Endothelial cell (in vitro differentiated cells): Measurements from ENCODE around the gene DICER1. TPM values are rescaled to one million over a fixed set of nuclear protein-coding genes. Genes with fewer than 3 reads are reported as not detected.

ENCODE experiments used
- DNase-seq: peaks from one replicate; pipeline ENCODE4 v3.0.0; 2021; ENCODE audit warnings: low spot score
- H3K27ac Mint-ChIP-seq: one replicate; pipeline ENCODE4 v1.8.0; 2021; ENCODE audit warnings: mixed read lengths, inconsistent platforms; ENCODE audit not compliant: unreplicated experiment
- H3K27me3 Mint-ChIP-seq: one replicate; pipeline ENCODE4 v1.8.0; 2021; ENCODE audit warnings: mild to moderate bottlenecking, moderate library complexity, mixed read lengths, inconsistent platforms; ENCODE audit not compliant: unreplicated experiment
- H3K36me3 Mint-ChIP-seq: one replicate; pipeline ENCODE4 v1.8.0; 2021; ENCODE audit warnings: mild to moderate bottlenecking, low read depth, mixed read lengths, inconsistent platforms; ENCODE audit not compliant: unreplicated experiment
- H3K4me1 Mint-ChIP-seq: one replicate; pipeline ENCODE4 v1.8.0; 2021; ENCODE audit warnings: mild to moderate bottlenecking, mixed read lengths, inconsistent platforms; ENCODE audit not compliant: unreplicated experiment
- H3K4me3 Mint-ChIP-seq: one replicate; pipeline ENCODE4 v1.8.0; 2021; ENCODE audit warnings: mild to moderate bottlenecking, mixed read lengths, inconsistent platforms; ENCODE audit not compliant: unreplicated experiment
- H3K9me3 Mint-ChIP-seq: one replicate; pipeline ENCODE4 v1.8.0; 2021; ENCODE audit warnings: mixed read lengths, inconsistent platforms; ENCODE audit not compliant: unreplicated experiment
- CTCF ChIP-seq: fragments of 200-600 bp; sonication (generic); IDR thresholded peaks from one replicate; pipeline ENCODE4 v1.5.0; 2021; ENCODE audit warnings: antibody characterized with exemption; ENCODE audit not compliant: unreplicated experiment
- total RNA-seq: library from RNA; stranded (reverse); fragmentation: NEBNext Ultra II Directional; extraction: Animal tissue kit (Norgen Biotek cat#: 25700); gene quantifications from one replicate; pipeline ENCODE4 v1.2.1, GENCODE V29; 2021; ENCODE audit not compliant: unreplicated experiment

The DICER1 gene
- total RNA-seq, 1 donor from 2014 or later = 69.2 TPM

- peaks cover 2% of the 10 kb centered on the region for H3K27me3 Mint-ChIP-seq
- no peak overlapping the region for H3K27ac Mint-ChIP-seq
- H3K4me3 Mint-ChIP-seq = no peak overlapping the region
Observed at GRCh38 chr14:95143808-95144620, 13.3 kb downstream of the DICER1 start.

GRCh38 chr14:95142208-95142607 lies 15.1 kb downstream of the DICER1 start:
- no peak overlapping the region for H3K27ac Mint-ChIP-seq
- TF ChIP-seq CTCF = no peak
- H3K36me3 Mint-ChIP-seq = peaks cover 8% of the 10 kb centered on the region
- no peaks in the 10 kb centered on the region for H3K9me3 Mint-ChIP-seq
- no peak for DNase-seq
- peaks cover 2% of the 10 kb centered on the region for H3K27me3 Mint-ChIP-seq
- H3K4me1 Mint-ChIP-seq = peaks cover 12% of the 10 kb centered on the region
- no peak overlapping the region for H3K4me3 Mint-ChIP-seq

More at GRCh38 chr14:95143808-95144620, 13.3 kb downstream of the DICER1 start:
- no peak for DNase-seq
- peaks cover 7% of the 10 kb centered on the region for H3K4me1 Mint-ChIP-seq
- TF ChIP-seq CTCF = no peak
- H3K36me3 Mint-ChIP-seq = peaks cover 8% of the 10 kb centered on the region
- H3K9me3 Mint-ChIP-seq = no peaks in the 10 kb centered on the region

GRCh38 chr14:95141684-95142083 lies 15.6 kb downstream of the DICER1 start:
- Mint-ChIP-seq H3K27ac (no peak overlapping the region), H3K4me1 (peaks cover 12% of the 10 kb centered on the region), H3K36me3 (peaks cover 8% of the 10 kb centered on the region), H3K4me3 (no peak overlapping the region), H3K9me3 (no peaks in the 10 kb centered on the region), H3K27me3 (peaks cover under 1% of the 10 kb centered on the region)
- TF ChIP-seq CTCF = no peak
- no peak for DNase-seq

GRCh38 chr14:95140060-95140858 lies 17.1 kb downstream of the DICER1 start:
- TF ChIP-seq CTCF = no peak
- H3K27ac Mint-ChIP-seq = no peak overlapping the region
- H3K9me3 Mint-ChIP-seq = no peaks in the 10 kb centered on the region
- no peak overlapping the region for H3K4me3 Mint-ChIP-seq
- no peaks in the 10 kb centered on the region for H3K27me3 Mint-ChIP-seq
- H3K4me1 Mint-ChIP-seq = peaks cover 7% of the 10 kb centered on the region
- peaks cover 4% of the 10 kb centered on the region for H3K36me3 Mint-ChIP-seq
- no peak for DNase-seq
